HS-5 (cell line): ENCODE data around the gene GIN1.
"Not testable (repeated sequence)": the region's sequence is repeated elsewhere in the genome, so short reads cannot be mapped to it uniquely, and the experiment has no call there.

Experiments
- DNase-seq: peaks from one replicate; pipeline ENCODE4 v3.0.0-alpha.2; 2012; ENCODE audit warnings: low read depth

Gene GIN1

GRCh38 chr5:103119765-103120606 lies at the start of gene GIN1, which contains the start of gene PPIP5K2:
Gene GIN1 (minus strand): TSS chr5:103120138. CDS start chr5:103108707, 11,431 bp downstream.
Gene PPIP5K2 (plus strand): TSS chr5:103120301. CDS start chr5:103129590, 9,289 bp downstream.
- DNase-seq: peak; percentile 99

GRCh38 chr5:103166706-103167105 lies 46.8 kb upstream of the GIN1 start:
- no peak for DNase-seq

GRCh38 chr5:103151156-103151555 lies 31.2 kb upstream of the GIN1 start:
- no peak for DNase-seq

- no peak for DNase-seq
Measured at GRCh38 chr5:103148213-103148612, 28.3 kb upstream of the GIN1 start.

GRCh38 chr5:103145196-103145595 lies 25.3 kb upstream of the GIN1 start:
- no peak for DNase-seq

GRCh38 chr5:103142132-103142531 lies 22.2 kb upstream of the GIN1 start:
- not testable (repeated sequence) for DNase-seq

- no peak for DNase-seq
Measured at GRCh38 chr5:103139264-103139865, 19.4 kb upstream of the GIN1 start.

GRCh38 chr5:103138202-103138690 lies 18.3 kb upstream of the GIN1 start:
- DNase-seq: no peak

- DNase-seq: no peak
Measured at GRCh38 chr5:103135461-103135860, 15.5 kb upstream of the GIN1 start.

GRCh38 chr5:103133231-103133630 lies 13.3 kb upstream of the GIN1 start:
- DNase-seq: no peak

GRCh38 chr5:103132684-103133083 lies 12.7 kb upstream of the GIN1 start:
- DNase-seq: no peak

- no peak for DNase-seq
Measured at GRCh38 chr5:103128202-103128601, 8.3 kb upstream of the GIN1 start.

GRCh38 chr5:103127292-103127817 lies 7.4 kb upstream of the GIN1 start:
- DNase-seq: no peak

GRCh38 chr5:103126557-103126956 lies 6.6 kb upstream of the GIN1 start:
- no peak for DNase-seq

- no peak for DNase-seq
Measured at GRCh38 chr5:103122242-103122641, 2.3 kb upstream of the GIN1 start.

- no peak for DNase-seq
Measured at GRCh38 chr5:103120607-103121200, 766 bp upstream of the GIN1 start.

- DNase-seq: no peak
Measured at GRCh38 chr5:103119070-103119764, 721 bp downstream of the GIN1 start.

GRCh38 chr5:103117471-103117991 lies 2.4 kb downstream of the GIN1 start:
- no peak for DNase-seq

GRCh38 chr5:103114440-103114839 lies 5.5 kb downstream of the GIN1 start:
- DNase-seq: no peak

GRCh38 chr5:103112910-103113309 lies 7.0 kb downstream of the GIN1 start:
- no peak for DNase-seq

GRCh38 chr5:103111468-103111867 lies 8.5 kb downstream of the GIN1 start:
- no peak for DNase-seq

GRCh38 chr5:103110403-103110802 lies 9.5 kb downstream of the GIN1 start:
- no peak for DNase-seq
